H9 (cell line): ENCODE measurements around the gene HNRNPR. TPM values are rescaled to one million over a fixed set of nuclear protein-coding genes. Genes with fewer than 3 reads are reported as not detected.

Source experiments
- DNase-seq: peaks from one replicate; pipeline ENCODE4 v3.0.0-alpha.2; 2017
- H2AFZ ChIP-seq: one replicate; pipeline ENCODE4 v1.6.1; 2013; ENCODE audit warnings: mild to moderate bottlenecking, low read length, control low read depth, moderate library complexity
- H2AK5ac ChIP-seq: 2 replicates; pipeline ENCODE4 v1.6.1; 2013; ENCODE audit warnings: low read length, control low read depth, mixed read lengths; ENCODE audit not compliant: insufficient read length
- H2BK120ac ChIP-seq: one replicate; pipeline ENCODE4 v1.6.1; 2013; ENCODE audit warnings: low read depth, mild to moderate bottlenecking, low read length, control low read depth, inconsistent platforms; ENCODE audit not compliant: poor library complexity, severe bottlenecking
- H2BK12ac ChIP-seq: 2 replicates; pipeline ENCODE4 v1.6.1; 2013; ENCODE audit warnings: low read length, control low read depth, mixed read lengths, low read depth; ENCODE audit not compliant: insufficient read length
- H2BK15ac ChIP-seq: 2 replicates; pipeline ENCODE4 v1.6.1; 2013; ENCODE audit warnings: low read depth, low read length, control low read depth
- H2BK20ac ChIP-seq: one replicate; pipeline ENCODE4 v1.6.1; 2013; ENCODE audit warnings: low read depth, mild to moderate bottlenecking, low read length, control low read depth, inconsistent platforms; ENCODE audit not compliant: poor library complexity, severe bottlenecking
- H2BK5ac ChIP-seq: 2 replicates; pipeline ENCODE4 v1.6.1; 2013; ENCODE audit warnings: low read length, control low read depth, mixed read lengths; ENCODE audit not compliant: insufficient read length
- H3K14ac ChIP-seq: 2 replicates; pipeline ENCODE4 v1.6.1; 2013; ENCODE audit warnings: low read length, control low read depth; ENCODE audit not compliant: insufficient read depth
- H3K18ac ChIP-seq: 2 replicates; pipeline ENCODE4 v1.6.1; 2013; ENCODE audit warnings: low read depth, mild to moderate bottlenecking, mixed read lengths, low read length, control low read depth; ENCODE audit not compliant: insufficient read length
- H3K23ac ChIP-seq: 2 replicates; pipeline ENCODE4 v1.6.1; 2013; ENCODE audit warnings: low read length, control low read depth, mixed read lengths, low read depth; ENCODE audit not compliant: insufficient read length
- H3K23me2 ChIP-seq: 2 replicates; pipeline ENCODE4 v1.6.1; 2013; ENCODE audit warnings: low read depth, mild to moderate bottlenecking, mixed read lengths, low read length, control low read depth; ENCODE audit not compliant: insufficient read length, poor library complexity, severe bottlenecking
- H3K27ac ChIP-seq: 2 replicates; pipeline ENCODE4 v1.5.1; 2013; ENCODE audit warnings: low read length, control low read depth, mixed read lengths, low read depth; ENCODE audit not compliant: insufficient read length
- H3K27me3 ChIP-seq: 2 replicates; pipeline ENCODE4 v1.6.1; 2013; ENCODE audit warnings: low read length, control low read depth, inconsistent platforms; ENCODE audit not compliant: insufficient read depth
- H3K4ac ChIP-seq: 2 replicates; pipeline ENCODE4 v1.6.1; 2013; ENCODE audit warnings: low read depth, mild to moderate bottlenecking, control low read depth, inconsistent platforms, low read length, moderate library complexity
- H3K4me1 ChIP-seq: 2 replicates; pipeline ENCODE4 v1.6.1; 2013; ENCODE audit warnings: low read length, control low read depth, inconsistent platforms; ENCODE audit not compliant: insufficient read depth
- H3K4me2 ChIP-seq: 2 replicates; pipeline ENCODE4 v1.6.1; 2013; ENCODE audit warnings: low read length, control low read depth, mixed read lengths; ENCODE audit not compliant: insufficient read length, insufficient read depth
- H3K56ac ChIP-seq: 2 replicates; pipeline ENCODE4 v1.6.1; 2013; ENCODE audit warnings: low read depth, mild to moderate bottlenecking, mixed read lengths, low read length, control low read depth; ENCODE audit not compliant: insufficient read length
- H3K79me1 ChIP-seq: 2 replicates; pipeline ENCODE4 v1.6.1; 2013; ENCODE audit warnings: low read depth, mild to moderate bottlenecking, moderate library complexity, low read length, control low read depth, inconsistent platforms; ENCODE audit not compliant: insufficient read depth, poor library complexity, severe bottlenecking
- H3K79me2 ChIP-seq: 2 replicates; pipeline ENCODE4 v1.6.1; 2013; ENCODE audit warnings: low read length, control low read depth, inconsistent platforms; ENCODE audit not compliant: insufficient read depth
- H3K9ac ChIP-seq: 2 replicates; pipeline ENCODE4 v1.6.1; 2013; ENCODE audit warnings: low read length, control low read depth, mixed read lengths; ENCODE audit not compliant: insufficient read length; ENCODE audit errors: extremely low read depth
- H3K9me3 ChIP-seq: one replicate; pipeline ENCODE4 v1.6.1; 2013; ENCODE audit warnings: low read depth, low read length, inconsistent platforms; ENCODE audit not compliant: control insufficient read depth
- H3T11ph ChIP-seq: one replicate; pipeline ENCODE4 v1.6.1; 2013; ENCODE audit warnings: mild to moderate bottlenecking, low read length, control low read depth, inconsistent platforms
- H4K20me1 ChIP-seq: one replicate; pipeline ENCODE4 v1.6.1; 2013; ENCODE audit not compliant: control insufficient read depth, insufficient read length, insufficient read depth
- H4K5ac ChIP-seq: 2 replicates; pipeline ENCODE4 v1.6.1; 2013; ENCODE audit warnings: low read depth, mild to moderate bottlenecking, mixed read lengths, low read length, control low read depth; ENCODE audit not compliant: insufficient read length
- H4K8ac ChIP-seq: replicated peaks from 2 replicates; pipeline ENCODE4 v1.6.1; 2013; ENCODE audit warnings: low read length, control low read depth, mixed read lengths, low read depth; ENCODE audit not compliant: insufficient read length
- H4K91ac ChIP-seq: 2 replicates; pipeline ENCODE4 v1.6.1; 2013; ENCODE audit warnings: low read depth, mild to moderate bottlenecking, moderate library complexity, mixed read lengths, low read length, control low read depth; ENCODE audit not compliant: insufficient read length
- H3K27ac Mint-ChIP-seq, 3 experiments: 2 replicates in 2 of 3; 3 replicates in 1 of 3; pipeline ENCODE4 v1.8.0; 2020 to 2021; ENCODE audit warnings: mixed read lengths in 3 of 3, mild to moderate bottlenecking in 1 of 3, moderate library complexity in 1 of 3
- H3K27me3 Mint-ChIP-seq: 2 replicates; pipeline ENCODE4 v1.8.0; 2021; ENCODE audit warnings: low read depth, mild to moderate bottlenecking, moderate library complexity, mixed read lengths
- H3K36me3 Mint-ChIP-seq, 3 experiments: 2 replicates in 2 of 3; 3 replicates in 1 of 3; pipeline ENCODE4 v1.8.0; 2020 to 2021; ENCODE audit warnings: low read depth in 3 of 3, mixed read lengths in 3 of 3; ENCODE audit not compliant: insufficient read depth in 1 of 3
- H3K4me1 Mint-ChIP-seq, 2 experiments: 2 replicates each; pipeline ENCODE4 v1.8.0; 2020; ENCODE audit warnings: mixed read lengths in 2 of 2
- H3K4me3 Mint-ChIP-seq, 2 experiments: 2 replicates in 1 of 2; 3 replicates in 1 of 2; pipeline ENCODE4 v1.8.0; 2020 to 2021; ENCODE audit warnings: mild to moderate bottlenecking in 2 of 2, mixed read lengths in 2 of 2, moderate library complexity in 1 of 2
- H3K9me3 Mint-ChIP-seq, 2 experiments: 2 replicates in 1 of 2; 3 replicates in 1 of 2; pipeline ENCODE4 v1.8.0; 2020; ENCODE audit warnings: mild to moderate bottlenecking in 2 of 2, mixed read lengths in 2 of 2, moderate library complexity in 1 of 2
- WGBS: extraction: QIAGEN DNeasy Blood & Tissue Kit; methylation state at CpG from one replicate; pipeline ENCODE4 v1.1.7; 2013; ENCODE audit warnings: missing lambda C conversion rate, low lambda C conversion rate, mixed read lengths; ENCODE audit not compliant: insufficient read length; ENCODE audit errors: extremely low coverage; 5-methylcytosine and 5-hydroxymethylcytosine counted together
- total RNA-seq: library from RNA; stranded (reverse); gene quantifications from 2 replicates; pipeline ENCODE4 v1.2.1, GENCODE V29; 2021
- TF ChIP-seq, protein P1 (sequence below): fragments of 200-600 bp; sonication (generic); conservative IDR thresholded peaks from 3 replicates; pipeline ENCODE4 v1.8.0; 2021; ENCODE audit warnings: antibody characterized with exemption, mild to moderate bottlenecking

Gene HNRNPR
- total RNA-seq, 1 experiment from 2014 or later, result 196 TPM

- Histone ChIP-seq H2BK15ac (no peak overlapping the region), H3K4me2 (no peak overlapping the region), H3T11ph (no peak overlapping the region), H2BK5ac (no peak overlapping the region), H2BK120ac (no peak overlapping the region), H2AK5ac (no peak overlapping the region), H3K9me3 (peaks cover 46% of the 10 kb centered on the region), H2BK20ac (no peak overlapping the region), H4K91ac (no peak overlapping the region), H3K18ac (no peak overlapping the region), H3K79me1 (no peaks in the 10 kb centered on the region), H3K4ac (no peak overlapping the region), H3K27me3 (peaks cover 56% of the 10 kb centered on the region), H4K20me1 (no peaks in the 10 kb centered on the region), H2AFZ (no peak overlapping the region), H3K27ac (no peak overlapping the region), H3K9ac (no peak overlapping the region), H3K56ac (no peak overlapping the region), H4K8ac (no peak overlapping the region), H3K23me2 (no peaks in the 10 kb centered on the region), H3K23ac (no peak overlapping the region), H4K5ac (no peak overlapping the region), H3K14ac (no peak overlapping the region), H3K4me1 (no peaks in the 10 kb centered on the region), H3K79me2 (no peaks in the 10 kb centered on the region), H2BK12ac (no peak overlapping the region)
- peaks cover under 1% of the 10 kb centered on the region in 2 experiments; a peak in 3 of 4 replicates for H3K4me1 Mint-ChIP-seq
- peaks cover 38 to 40% (median 38%) of the 10 kb centered on the region in 3 experiments for H3K36me3 Mint-ChIP-seq
- no peak overlapping the region for H3K27ac Mint-ChIP-seq
- no peak for DNase-seq
- peaks cover 71 to 82% of the 10 kb centered on the region in 2 experiments for H3K9me3 Mint-ChIP-seq
- no CpG with 5 or more reads among the region's 13 CpGs for WGBS
- H3K4me3 Mint-ChIP-seq, result no peak overlapping the region
- TF ChIP-seq, protein P1, sequence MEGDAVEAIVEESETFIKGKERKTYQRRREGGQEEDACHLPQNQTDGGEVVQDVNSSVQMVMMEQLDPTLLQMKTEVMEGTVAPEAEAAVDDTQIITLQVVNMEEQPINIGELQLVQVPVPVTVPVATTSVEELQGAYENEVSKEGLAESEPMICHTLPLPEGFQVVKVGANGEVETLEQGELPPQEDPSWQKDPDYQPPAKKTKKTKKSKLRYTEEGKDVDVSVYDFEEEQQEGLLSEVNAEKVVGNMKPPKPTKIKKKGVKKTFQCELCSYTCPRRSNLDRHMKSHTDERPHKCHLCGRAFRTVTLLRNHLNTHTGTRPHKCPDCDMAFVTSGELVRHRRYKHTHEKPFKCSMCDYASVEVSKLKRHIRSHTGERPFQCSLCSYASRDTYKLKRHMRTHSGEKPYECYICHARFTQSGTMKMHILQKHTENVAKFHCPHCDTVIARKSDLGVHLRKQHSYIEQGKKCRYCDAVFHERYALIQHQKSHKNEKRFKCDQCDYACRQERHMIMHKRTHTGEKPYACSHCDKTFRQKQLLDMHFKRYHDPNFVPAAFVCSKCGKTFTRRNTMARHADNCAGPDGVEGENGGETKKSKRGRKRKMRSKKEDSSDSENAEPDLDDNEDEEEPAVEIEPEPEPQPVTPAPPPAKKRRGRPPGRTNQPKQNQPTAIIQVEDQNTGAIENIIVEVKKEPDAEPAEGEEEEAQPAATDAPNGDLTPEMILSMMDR, result no peak
- H3K27me3 Mint-ChIP-seq, result peaks cover 99% of the 10 kb centered on the region
Measured at GRCh38 chr1:23362218-23362713, 18.2 kb upstream of the HNRNPR start.
